ENCODE measurements around the gene PNPLA7. TPM values are rescaled to one million over a fixed set of nuclear protein-coding genes. Genes with fewer than 3 reads are reported as not detected.

PNPLA7 gene
- total and polyA plus RNA-seq, 2 of the 13 experiments (the other 11 are each of a cell fraction or from before 2014, with no cell fraction given), result 0.42 to 1.5 TPM

DNA sequence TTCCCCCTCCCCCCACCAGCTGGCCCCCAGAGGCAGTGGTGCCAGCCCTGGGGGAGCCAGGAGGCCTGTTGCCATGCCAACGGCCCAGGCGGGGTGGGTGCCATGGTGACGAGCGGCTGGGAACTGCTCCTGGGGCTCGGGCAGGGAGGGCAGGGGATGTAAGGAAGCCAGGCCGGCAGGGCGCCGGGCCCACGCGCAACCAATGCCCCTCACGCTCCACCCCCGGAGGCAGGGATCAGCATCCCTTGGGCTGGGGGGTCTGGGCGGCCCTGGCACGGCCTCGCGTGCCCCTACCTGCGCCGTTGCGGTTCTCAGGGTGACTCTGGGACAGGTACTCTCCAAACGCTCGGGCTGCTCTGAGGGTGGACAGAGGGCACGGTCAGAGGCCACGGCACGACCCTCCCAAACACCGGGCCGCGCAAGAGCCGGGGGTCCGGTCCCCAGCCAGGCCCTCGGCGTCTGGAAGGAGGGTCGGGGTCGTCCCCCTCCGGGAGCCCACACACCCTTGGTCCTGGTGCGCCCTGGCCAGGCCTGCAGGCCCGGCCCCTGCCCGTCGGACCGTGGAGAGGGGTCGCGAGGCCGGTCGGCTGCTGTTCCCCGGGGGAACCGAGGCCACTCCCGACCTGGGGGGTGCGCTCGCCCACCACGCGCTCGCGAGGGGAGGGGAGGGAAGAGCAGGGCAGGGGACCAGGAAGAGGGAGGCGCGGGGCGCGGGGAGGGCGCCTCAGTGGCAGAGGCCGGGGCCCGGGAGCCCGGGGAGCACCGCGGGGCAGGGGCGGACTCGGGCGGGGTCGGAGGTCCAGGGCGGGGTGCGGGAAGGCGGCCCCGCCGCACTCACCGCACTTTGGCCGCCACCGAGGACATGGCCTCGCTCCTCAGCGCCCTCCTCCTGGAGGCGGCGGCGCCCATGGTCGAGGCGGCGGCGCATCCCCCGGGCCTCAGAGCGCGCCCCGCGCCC lies 91.7 kb downstream of the PNPLA7 start (continued):
- TF ChIP-seq ZNF652 (CRISPR knock-in tag; IDR thresholded peaks at IDR 0.05; ENCODE audit: borderline replicate concordance, low read depth), result no peak
- peak; percentile 15; the same call in 1 of the 2 replicates for TF ChIP-seq ZNF329 (CRISPR knock-in tag; IDR thresholded peaks at IDR 0.05; ENCODE audit: low read depth)
- no peak for TF ChIP-seq ZNF878 (CRISPR knock-in tag; IDR thresholded peaks at IDR 0.05)
- no peak for TF ChIP-seq PHF5A (CRISPR knock-in tag; IDR thresholded peaks at IDR 0.05; ENCODE audit: low read depth, unreplicated experiment)
- TF ChIP-seq, protein P1, sequence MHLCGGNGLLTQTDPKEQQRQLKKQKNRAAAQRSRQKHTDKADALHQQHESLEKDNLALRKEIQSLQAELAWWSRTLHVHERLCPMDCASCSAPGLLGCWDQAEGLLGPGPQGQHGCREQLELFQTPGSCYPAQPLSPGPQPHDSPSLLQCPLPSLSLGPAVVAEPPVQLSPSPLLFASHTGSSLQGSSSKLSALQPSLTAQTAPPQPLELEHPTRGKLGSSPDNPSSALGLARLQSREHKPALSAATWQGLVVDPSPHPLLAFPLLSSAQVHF (CRISPR knock-in tag; IDR thresholded peaks at IDR 0.05), result no peak
- TF ChIP-seq, protein P2, sequence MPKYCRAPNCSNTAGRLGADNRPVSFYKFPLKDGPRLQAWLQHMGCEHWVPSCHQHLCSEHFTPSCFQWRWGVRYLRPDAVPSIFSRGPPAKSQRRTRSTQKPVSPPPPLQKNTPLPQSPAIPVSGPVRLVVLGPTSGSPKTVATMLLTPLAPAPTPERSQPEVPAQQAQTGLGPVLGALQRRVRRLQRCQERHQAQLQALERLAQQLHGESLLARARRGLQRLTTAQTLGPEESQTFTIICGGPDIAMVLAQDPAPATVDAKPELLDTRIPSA (CRISPR knock-in tag; IDR thresholded peaks at IDR 0.05; ENCODE audit: borderline replicate concordance), result no peak
- TF ChIP-seq SMARCC2 (IDR thresholded peaks at IDR 0.05), result no peak
- no peak for TF ChIP-seq CBX2 (IDR thresholded peaks at IDR 0.05; ENCODE audit: low read depth, low read length)
- no peak for TF ChIP-seq CBX2 (CRISPR knock-in tag; IDR thresholded peaks at IDR 0.05; ENCODE audit: low read depth)
- TF ChIP-seq, protein P3, sequence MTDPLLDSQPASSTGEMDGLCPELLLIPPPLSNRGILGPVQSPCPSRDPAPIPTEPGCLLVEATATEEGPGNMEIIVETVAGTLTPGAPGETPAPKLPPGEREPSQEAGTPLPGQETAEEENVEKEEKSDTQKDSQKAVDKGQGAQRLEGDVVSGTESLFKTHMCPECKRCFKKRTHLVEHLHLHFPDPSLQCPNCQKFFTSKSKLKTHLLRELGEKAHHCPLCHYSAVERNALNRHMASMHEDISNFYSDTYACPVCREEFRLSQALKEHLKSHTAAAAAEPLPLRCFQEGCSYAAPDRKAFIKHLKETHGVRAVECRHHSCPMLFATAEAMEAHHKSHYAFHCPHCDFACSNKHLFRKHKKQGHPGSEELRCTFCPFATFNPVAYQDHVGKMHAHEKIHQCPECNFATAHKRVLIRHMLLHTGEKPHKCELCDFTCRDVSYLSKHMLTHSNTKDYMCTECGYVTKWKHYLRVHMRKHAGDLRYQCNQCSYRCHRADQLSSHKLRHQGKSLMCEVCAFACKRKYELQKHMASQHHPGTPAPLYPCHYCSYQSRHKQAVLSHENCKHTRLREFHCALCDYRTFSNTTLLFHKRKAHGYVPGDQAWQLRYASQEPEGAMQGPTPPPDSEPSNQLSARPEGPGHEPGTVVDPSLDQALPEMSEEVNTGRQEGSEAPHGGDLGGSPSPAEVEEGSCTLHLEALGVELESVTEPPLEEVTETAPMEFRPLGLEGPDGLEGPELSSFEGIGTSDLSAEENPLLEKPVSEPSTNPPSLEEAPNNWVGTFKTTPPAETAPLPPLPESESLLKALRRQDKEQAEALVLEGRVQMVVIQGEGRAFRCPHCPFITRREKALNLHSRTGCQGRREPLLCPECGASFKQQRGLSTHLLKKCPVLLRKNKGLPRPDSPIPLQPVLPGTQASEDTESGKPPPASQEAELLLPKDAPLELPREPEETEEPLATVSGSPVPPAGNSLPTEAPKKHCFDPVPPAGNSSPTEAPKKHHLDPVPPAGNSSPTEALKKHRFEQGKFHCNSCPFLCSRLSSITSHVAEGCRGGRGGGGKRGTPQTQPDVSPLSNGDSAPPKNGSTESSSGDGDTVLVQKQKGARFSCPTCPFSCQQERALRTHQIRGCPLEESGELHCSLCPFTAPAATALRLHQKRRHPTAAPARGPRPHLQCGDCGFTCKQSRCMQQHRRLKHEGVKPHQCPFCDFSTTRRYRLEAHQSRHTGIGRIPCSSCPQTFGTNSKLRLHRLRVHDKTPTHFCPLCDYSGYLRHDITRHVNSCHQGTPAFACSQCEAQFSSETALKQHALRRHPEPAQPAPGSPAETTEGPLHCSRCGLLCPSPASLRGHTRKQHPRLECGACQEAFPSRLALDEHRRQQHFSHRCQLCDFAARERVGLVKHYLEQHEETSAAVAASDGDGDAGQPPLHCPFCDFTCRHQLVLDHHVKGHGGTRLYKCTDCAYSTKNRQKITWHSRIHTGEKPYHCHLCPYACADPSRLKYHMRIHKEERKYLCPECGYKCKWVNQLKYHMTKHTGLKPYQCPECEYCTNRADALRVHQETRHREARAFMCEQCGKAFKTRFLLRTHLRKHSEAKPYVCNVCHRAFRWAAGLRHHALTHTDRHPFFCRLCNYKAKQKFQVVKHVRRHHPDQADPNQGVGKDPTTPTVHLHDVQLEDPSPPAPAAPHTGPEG (CRISPR knock-in tag; IDR thresholded peaks at IDR 0.05), result no peak
- TF ChIP-seq MYNN (CRISPR knock-in tag; IDR thresholded peaks at IDR 0.05; ENCODE audit: low read depth), result no peak
- no peak for TF ChIP-seq ZNF234 (CRISPR knock-in tag; conservative IDR thresholded peaks at IDR 0.05)
- TF ChIP-seq, protein P4, sequence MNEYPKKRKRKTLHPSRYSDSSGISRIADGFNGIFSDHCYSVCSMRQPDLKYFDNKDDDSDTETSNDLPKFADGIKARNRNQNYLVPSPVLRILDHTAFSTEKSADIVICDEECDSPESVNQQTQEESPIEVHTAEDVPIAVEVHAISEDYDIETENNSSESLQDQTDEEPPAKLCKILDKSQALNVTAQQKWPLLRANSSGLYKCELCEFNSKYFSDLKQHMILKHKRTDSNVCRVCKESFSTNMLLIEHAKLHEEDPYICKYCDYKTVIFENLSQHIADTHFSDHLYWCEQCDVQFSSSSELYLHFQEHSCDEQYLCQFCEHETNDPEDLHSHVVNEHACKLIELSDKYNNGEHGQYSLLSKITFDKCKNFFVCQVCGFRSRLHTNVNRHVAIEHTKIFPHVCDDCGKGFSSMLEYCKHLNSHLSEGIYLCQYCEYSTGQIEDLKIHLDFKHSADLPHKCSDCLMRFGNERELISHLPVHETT (CRISPR knock-in tag; conservative IDR thresholded peaks at IDR 0.05), result no peak
- TF ChIP-seq PHF8 (CRISPR knock-in tag; IDR thresholded peaks at IDR 0.05), result 0 out of 2 replicates have a peak, but pooled peaks have one; percentile 30
- TF ChIP-seq, protein P5, sequence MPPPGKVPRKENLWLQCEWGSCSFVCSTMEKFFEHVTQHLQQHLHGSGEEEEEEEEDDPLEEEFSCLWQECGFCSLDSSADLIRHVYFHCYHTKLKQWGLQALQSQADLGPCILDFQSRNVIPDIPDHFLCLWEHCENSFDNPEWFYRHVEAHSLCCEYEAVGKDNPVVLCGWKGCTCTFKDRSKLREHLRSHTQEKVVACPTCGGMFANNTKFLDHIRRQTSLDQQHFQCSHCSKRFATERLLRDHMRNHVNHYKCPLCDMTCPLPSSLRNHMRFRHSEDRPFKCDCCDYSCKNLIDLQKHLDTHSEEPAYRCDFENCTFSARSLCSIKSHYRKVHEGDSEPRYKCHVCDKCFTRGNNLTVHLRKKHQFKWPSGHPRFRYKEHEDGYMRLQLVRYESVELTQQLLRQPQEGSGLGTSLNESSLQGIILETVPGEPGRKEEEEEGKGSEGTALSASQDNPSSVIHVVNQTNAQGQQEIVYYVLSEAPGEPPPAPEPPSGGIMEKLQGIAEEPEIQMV (CRISPR knock-in tag; IDR thresholded peaks at IDR 0.05; ENCODE audit: low read depth), result no peak
- TF ChIP-seq, protein P6, sequence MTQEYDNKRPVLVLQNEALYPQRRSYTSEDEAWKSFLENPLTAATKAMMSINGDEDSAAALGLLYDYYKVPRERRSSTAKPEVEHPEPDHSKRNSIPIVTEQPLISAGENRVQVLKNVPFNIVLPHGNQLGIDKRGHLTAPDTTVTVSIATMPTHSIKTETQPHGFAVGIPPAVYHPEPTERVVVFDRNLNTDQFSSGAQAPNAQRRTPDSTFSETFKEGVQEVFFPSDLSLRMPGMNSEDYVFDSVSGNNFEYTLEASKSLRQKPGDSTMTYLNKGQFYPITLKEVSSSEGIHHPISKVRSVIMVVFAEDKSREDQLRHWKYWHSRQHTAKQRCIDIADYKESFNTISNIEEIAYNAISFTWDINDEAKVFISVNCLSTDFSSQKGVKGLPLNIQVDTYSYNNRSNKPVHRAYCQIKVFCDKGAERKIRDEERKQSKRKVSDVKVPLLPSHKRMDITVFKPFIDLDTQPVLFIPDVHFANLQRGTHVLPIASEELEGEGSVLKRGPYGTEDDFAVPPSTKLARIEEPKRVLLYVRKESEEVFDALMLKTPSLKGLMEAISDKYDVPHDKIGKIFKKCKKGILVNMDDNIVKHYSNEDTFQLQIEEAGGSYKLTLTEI (CRISPR knock-in tag; conservative IDR thresholded peaks at IDR 0.05), result no peak

Measured in HepG2 (cell line).